ENCODE results near the gene RPS6KA3. TPM values are rescaled to one million over a fixed set of nuclear protein-coding genes. Genes with fewer than 3 reads are reported as not detected.

Gene RPS6KA3
- total and polyA plus RNA-seq, 2 of the 8 experiments (the other 6 are each of a cell fraction or from before 2014, with no cell fraction given) = 7.1 to 13.0 TPM

DNA sequence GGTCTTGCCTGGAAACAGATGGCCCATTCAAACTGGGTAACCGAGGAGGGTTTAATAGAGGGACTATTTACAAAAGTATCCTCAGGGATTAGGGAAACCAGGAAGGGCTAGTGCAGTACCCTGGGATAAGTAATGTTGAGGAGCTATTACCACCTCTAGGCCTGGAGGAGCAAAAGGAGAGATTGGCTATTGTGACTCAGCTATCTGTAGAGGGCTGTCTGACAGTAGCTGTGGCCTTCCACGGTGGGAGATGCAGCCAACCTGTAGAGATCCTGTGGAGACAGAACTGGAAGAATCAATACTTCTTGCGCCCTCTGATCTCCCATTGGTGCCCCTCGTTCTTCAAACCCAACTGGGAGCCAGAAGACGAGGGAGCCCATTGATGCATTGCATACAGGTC, 34.1 kb upstream of the RPS6KA3 start:
- Histone ChIP-seq H3K79me2 (ENCODE audit: control insufficient read depth in 1 of 2, insufficient read depth in 2 of 2, low read length in 2 of 2) (no peaks in the 10 kb centered on the region), H3K18ac (ENCODE audit: extremely low read depth, low read length) (no peak overlapping the region), H3K14ac (ENCODE audit: insufficient read length) (no peak overlapping the region), H3K4me3 (ENCODE audit: extremely low read depth in 1 of 4, insufficient read depth in 2 of 4, low read depth in 3 of 4, low read length in 4 of 4) (no peak overlapping the region), H3K9ac (replicated peaks in 1 of 4; ENCODE audit: extremely low read depth in 1 of 4, low read depth in 3 of 4, low read length in 3 of 4) (no peak overlapping the region), H2AK5ac (ENCODE audit: low read depth, low read length) (no peak overlapping the region), H3K4ac (replicated peaks; ENCODE audit: insufficient read length, low read depth, low read length) (no peak overlapping the region), H3K27me3 (replicated peaks in 1 of 4; ENCODE audit: control insufficient read depth in 3 of 4, extremely low read depth in 1 of 4, insufficient read depth in 3 of 4, low read length in 3 of 4) (no peaks in the 10 kb centered on the region), H3K36me3 (ENCODE audit: control insufficient read depth in 2 of 4, insufficient read depth in 4 of 4, low read length in 3 of 4) (no peaks in the 10 kb centered on the region), H2BK20ac (ENCODE audit: low read length) (no peak overlapping the region), H2BK15ac (ENCODE audit: low read length) (no peak overlapping the region), H3K23me2 (ENCODE audit: low read depth, low read length) (no peaks in the 10 kb centered on the region), H3K4me1 (replicated peaks in 1 of 4; ENCODE audit: control insufficient read depth in 3 of 4, insufficient read depth in 4 of 4, low read length in 3 of 4) (no peaks in the 10 kb centered on the region), H3K23ac (ENCODE audit: insufficient read length) (no peak overlapping the region), H2BK5ac (ENCODE audit: low read depth, low read length) (no peak overlapping the region), H4K91ac (replicated peaks; ENCODE audit: insufficient read length, low read length) (no peak overlapping the region), H2BK12ac (ENCODE audit: low read depth, low read length) (no peak overlapping the region), H3K9me3 (ENCODE audit: insufficient read depth in 2 of 2, low read depth in 1 of 2, low read length in 1 of 2) (no peaks in the 10 kb centered on the region), H4K8ac (ENCODE audit: extremely low read depth, insufficient read depth, low read length) (no peak overlapping the region), H3K56ac (replicated peaks; ENCODE audit: insufficient read length, low read depth, low read length) (no peak overlapping the region), H3K27ac (ENCODE audit: low read depth, low read length) (no peak overlapping the region), H2AFZ (ENCODE audit: low read length) (no peak overlapping the region), H4K20me1 (replicated peaks in 1 of 2; ENCODE audit: control insufficient read depth in 1 of 2, insufficient read depth in 2 of 2, low read length in 2 of 2) (no peaks in the 10 kb centered on the region), H2BK120ac (replicated peaks; ENCODE audit: low read depth, low read length) (no peak overlapping the region), H4K5ac (ENCODE audit: insufficient read length, low read depth, low read length) (no peak overlapping the region), H3K79me1 (ENCODE audit: low read depth, low read length) (no peaks in the 10 kb centered on the region), H3K4me2 (ENCODE audit: insufficient read depth in 1 of 2, low read depth in 2 of 2, low read length in 2 of 2) (no peak overlapping the region)
- POLR2A ChIA-PET (ENCODE audit: partially characterized antibody) = no interaction called here
- DNase-seq (ENCODE audit: low read depth in 1 of 2, low spot score in 2 of 2) (no peak), FAIRE-seq (no peak)
- CTCF ChIA-PET (ENCODE audit: partially characterized antibody) = no interaction called here
- 94% methylated on average over 5 of the region's 5 CpGs; no CpG with 5 or more reads in 1 of the 2 experiments for WGBS, 2 experiments (ENCODE audit: extremely low coverage in 1 of 2, insufficient coverage in 1 of 2, insufficient read length in 1 of 2, insufficient replicate concordance in 2 of 2, low coverage in 1 of 2, low lambda C conversion rate in 2 of 2, missing lambda C conversion rate in 1 of 2)
- TF ChIP-seq CTBP2 (IDR thresholded peaks at IDR 0.05; ENCODE audit: borderline replicate concordance, insufficient read depth, insufficient read length, low read length) = no peak
